Umbilical cord (tissue), 2 donors: ENCODE measurements around the gene TPPP. TPM values are rescaled to one million over a fixed set of nuclear protein-coding genes. Genes with fewer than 3 reads are reported as not detected.
"Not testable (repeated sequence)": the region's sequence is repeated elsewhere in the genome, so short reads cannot be mapped to it uniquely, and the experiment has no call there.

ENCODE experiments used
- DNase-seq: peaks from one replicate; pipeline ENCODE4 v3.0.0-alpha.2; 2015; ENCODE audit warnings: low spot score
- total RNA-seq: library from RNA; depleted of rRNA; stranded (reverse); fragments of >200 nt; gene quantifications from one replicate; pipeline ENCODE4 v1.2.3, GENCODE V29; 2014; ENCODE audit warnings: low replicate concordance; ENCODE audit not compliant: insufficient read depth

Gene TPPP
- 1.9 TPM for total RNA-seq

DNA sequence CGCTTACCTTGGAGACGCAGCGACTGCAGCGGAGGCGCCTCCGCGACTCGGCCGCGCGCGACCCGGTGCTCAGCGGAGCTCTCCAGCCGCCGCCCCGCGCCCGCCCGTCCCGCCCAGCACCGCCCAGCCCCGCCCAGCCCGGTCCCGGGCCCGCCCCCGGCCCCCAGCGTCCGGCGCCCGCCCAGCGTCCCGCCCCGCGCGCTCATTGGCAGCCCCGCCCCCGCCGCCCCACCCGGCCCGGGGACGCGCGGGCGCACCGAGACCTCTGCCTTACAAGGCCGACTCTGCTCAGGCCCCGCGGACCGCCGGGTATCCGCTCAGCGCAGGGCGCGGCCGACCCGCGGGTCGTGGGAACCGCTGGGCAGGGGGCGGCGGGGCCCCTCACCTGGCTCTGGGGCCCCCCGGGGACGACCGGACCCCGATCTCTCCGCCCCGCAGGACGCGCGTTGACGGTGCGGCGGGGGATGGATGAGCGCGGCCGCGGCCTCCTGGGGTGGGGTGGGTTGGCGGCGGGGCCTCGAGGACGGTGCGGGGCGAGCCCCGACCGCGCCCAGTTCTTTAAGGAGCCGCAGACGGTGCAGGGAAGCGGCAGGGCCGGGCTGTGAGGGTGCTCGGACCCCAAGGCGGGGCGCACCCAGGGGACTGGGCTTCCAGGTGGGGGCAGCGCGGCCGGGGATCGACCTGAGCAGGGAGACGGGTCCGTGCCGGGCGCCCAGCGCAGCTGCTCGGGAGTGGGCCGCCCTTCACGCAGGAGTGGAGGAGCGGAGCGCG is at the start of gene TPPP:
Gene TPPP, minus strand, starts transcription at position 82 of the 771 bp plus-strand sequence. CDS start 15,292 bp downstream, outside the sequence.
- DNase-seq: peak; percentile 77

DNA sequence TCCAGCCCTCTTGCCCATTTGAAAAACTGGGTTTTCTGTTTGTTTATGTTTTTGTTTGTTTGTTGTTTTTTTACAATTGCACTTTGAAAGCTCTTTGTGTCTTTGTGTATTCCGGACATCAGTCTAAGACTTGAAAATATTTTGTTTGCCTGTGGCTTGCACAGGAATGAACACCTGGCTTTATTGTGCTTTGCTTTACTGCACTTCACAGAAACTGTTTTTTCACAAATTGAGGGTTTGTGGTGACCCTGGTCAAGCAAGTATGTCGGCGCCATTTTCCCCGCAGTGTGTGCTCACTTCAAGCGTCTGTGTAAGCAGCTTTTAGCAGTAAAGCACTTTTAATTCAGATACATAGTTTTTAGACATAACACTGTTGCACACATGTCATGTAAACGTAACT is 49.1 kb upstream of the TPPP start:
- not testable (repeated sequence) for DNase-seq

GRCh38 chr5:734145-734544 is 41.0 kb upstream of the TPPP start:
- DNase-seq: not testable (repeated sequence)

DNA sequence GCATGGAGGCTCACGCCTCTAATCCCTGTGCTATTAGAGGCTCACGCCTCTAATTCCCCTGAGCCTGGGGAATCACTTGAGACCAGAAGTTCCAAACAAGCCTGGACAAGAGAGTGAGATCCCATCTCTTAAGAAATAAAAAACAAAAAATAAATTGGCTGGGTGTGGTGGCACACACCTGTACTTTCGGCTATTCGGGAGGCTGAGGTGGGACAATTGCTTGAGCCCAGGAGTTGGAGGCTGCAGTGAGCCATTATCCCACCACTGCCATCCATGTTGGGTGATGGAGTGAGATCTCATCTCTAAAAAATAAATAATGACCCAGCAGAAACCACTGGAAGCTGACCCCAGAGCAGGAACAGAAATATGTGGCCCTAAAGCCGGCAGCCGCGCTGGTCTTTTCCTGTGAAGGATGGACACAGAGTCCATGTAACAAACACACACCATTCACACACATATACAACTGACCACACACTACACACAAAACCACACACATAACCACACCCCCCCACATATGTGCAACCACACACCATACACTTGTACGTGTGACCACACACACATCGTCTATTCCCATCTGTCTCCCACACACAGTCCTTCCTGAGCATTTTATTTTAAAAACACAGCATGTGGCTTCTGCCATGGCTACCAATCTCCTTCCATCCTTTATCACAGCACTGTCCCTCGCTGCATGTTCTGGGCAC is 39.8 kb upstream of the TPPP start:
- DNase-seq: not testable (repeated sequence)

DNA sequence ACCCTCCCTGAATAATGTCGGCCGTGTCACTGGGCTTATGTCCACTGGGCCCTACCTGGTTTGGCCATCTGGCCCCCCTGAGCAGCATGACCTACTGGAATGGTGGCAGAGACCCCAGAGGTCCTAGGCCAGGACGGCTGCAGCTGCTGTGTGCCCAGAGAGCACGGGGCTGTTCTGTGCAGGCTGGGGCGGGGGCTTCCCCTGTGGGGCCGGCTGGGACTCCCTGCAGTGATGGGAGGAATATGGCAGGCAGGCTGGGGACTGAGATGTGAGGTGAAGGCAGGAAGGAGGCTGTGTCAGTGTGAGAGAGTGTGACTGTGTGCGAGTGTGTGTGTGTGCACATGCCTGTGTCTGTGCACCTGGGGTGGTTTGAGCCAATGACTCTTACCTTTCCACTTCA is 36.1 kb upstream of the TPPP start:
- not testable (repeated sequence) for DNase-seq

DNA sequence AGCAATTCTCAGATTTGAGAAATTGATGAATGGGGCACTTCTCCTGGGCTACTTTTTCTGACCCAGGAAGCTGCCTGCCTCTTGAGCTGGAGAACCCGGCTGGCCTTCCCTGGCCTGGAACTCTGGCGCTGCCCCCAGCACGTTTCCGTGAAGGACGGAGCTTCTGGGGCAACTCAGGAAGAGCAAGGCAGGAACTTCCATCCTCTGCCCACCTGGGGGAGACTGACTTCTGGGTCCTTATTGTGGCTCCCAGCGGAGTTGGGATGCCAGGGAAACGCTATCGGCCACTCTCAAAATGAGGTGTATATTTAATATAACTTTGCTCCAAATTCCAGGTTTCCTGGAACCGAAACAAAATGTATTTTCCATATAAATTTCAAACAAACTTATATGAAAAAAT is 33.9 kb upstream of the TPPP start:
- DNase-seq: not testable (repeated sequence)

DNA sequence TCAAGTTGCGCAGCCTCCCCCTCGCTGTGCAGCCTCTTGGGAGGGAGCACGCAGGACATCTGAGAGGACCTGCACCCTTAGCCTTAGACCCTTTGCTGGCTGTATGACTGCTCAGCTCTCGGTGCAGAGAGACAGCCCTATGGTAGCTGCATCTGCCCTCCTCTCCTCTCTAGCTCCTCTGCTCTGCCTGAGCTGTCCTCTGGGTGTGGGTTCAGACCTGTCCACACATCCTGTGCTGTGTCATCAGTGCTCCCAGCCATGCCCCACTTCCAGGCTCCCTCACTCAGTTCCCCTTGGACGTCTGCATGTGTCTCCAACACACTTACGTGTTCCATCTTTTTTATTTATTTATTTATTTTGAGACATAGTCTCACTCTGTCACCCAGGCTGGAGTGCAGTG is 30.7 kb upstream of the TPPP start:
- DNase-seq: not testable (repeated sequence)

- not testable (repeated sequence) for DNase-seq
These were observed 30.2 kb upstream of the TPPP start for GRCh38 chr5:723309-723708.

DNA sequence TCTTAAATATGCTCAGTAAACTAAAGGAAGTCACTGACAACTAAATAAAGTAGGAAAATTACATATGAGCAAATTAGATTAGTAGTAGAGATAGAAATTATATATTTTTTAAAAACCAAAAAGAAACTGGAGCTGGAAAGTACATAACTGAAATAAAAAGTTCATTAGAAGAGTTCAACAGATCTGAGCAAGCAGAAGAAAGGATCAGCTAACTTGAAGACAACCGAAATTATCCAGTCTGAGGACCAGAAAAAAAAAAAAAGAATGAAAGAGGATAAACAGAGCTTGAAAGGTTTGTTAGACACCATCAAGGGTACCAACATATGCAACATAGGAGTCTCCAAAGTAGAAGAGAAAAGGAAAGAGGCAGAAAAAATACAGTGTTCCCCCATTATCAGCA is 26.2 kb upstream of the TPPP start:
- DNase-seq: not testable (repeated sequence)

DNA sequence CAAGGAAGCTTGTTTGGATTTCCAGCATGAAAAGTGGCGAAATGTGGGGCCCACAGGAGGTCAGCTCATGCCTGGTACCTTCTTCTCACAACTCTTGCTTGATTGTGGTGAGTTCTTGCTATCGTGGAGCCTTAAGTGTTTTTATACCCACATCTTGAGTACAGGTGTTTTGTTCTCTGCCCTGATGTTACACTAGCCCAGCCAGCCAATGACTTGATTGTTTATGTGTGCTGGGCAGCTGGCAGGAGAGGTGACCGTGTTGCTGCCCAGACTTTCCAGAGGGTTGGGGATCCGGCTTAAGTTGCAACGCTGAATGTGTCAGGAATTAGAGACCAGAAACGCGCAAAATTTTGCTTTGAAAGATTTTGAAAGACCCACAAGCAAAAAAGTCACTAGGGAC is 24.0 kb upstream of the TPPP start:
- DNase-seq: no peak

DNA sequence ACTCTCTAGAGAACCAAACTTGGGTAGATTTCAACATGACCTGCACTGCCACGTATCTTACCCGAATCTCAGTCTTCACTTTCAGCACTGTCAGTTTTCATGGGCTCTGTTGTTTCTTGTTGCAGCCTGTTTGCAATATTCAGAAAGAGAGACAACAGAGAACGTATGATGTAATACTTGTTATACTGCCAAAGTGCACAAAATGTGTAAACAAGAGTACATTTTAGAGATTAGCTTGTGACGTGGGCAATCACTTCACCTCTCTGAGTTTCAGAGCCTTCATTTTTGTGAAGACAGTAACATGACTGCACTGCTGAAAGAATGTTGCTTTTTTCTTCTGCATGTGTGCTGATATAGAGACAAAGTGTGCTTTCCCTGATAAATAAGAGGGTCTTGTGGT is 23.6 kb upstream of the TPPP start:
- DNase-seq: not testable (repeated sequence)

- not testable (repeated sequence) for DNase-seq
These were observed 22.5 kb upstream of the TPPP start for GRCh38 chr5:715636-716035.

DNA sequence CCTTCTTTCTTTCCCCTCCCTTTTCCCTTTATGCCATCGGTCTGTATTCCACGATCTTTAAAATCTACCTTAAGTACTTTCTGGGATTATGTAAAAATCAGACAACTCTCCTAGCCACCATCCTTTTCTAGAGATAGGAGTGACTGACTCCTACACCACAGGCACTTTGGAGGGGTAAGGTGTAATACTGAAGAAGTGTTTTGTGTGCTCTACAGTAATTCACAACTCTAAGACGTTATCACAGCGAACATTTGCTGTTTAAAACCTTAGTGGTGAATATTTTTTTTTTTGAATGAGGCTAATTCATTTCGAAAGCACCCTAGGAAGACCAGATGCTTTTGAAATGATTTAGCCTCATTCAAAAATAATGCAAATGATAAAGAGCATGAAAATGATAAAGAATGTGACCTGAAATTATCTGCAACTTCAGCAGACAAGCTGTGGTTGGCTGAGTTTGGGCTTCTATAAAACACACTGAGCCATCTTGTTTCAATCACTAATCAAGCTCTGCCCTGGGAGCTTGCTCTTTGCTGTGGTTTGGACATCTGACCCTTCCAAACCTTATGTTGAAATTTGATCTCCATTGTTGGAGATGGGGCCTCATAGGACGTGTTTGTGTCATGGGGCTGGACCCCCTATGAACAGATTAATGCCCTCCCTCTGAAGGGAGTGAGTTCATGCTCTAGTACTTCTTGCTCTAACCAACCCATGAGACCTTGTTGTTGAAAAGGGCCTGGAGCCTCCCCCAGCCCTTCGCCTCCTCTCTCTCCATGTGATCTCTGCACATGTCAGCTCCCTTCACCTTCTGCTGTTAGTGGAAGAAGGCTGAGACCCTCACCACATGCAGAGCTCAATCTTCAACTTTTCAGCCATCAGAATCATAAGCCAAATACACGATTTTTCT is 21.3 kb upstream of the TPPP start:
- DNase-seq: not testable (repeated sequence)

DNA sequence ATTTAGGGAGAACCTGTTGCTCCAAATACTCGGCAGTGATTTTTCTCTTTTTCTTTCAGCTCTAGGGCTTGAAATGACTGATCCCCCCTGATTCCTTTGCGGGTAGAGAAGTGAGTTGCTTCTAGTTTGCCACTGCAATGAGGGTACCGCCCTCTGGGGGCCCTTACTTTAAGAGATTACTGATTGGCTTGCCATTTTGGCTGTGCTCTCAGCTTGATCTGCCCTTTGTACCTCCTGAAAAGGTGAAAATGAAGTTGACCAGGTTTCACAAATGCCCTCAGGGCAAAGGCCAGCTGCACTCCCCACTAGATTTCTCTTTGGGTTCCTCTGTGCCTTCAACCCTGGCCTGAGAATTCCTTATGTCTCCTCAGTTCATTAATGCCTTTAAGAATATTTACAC is 20.5 kb upstream of the TPPP start:
- not testable (repeated sequence) for DNase-seq

DNA sequence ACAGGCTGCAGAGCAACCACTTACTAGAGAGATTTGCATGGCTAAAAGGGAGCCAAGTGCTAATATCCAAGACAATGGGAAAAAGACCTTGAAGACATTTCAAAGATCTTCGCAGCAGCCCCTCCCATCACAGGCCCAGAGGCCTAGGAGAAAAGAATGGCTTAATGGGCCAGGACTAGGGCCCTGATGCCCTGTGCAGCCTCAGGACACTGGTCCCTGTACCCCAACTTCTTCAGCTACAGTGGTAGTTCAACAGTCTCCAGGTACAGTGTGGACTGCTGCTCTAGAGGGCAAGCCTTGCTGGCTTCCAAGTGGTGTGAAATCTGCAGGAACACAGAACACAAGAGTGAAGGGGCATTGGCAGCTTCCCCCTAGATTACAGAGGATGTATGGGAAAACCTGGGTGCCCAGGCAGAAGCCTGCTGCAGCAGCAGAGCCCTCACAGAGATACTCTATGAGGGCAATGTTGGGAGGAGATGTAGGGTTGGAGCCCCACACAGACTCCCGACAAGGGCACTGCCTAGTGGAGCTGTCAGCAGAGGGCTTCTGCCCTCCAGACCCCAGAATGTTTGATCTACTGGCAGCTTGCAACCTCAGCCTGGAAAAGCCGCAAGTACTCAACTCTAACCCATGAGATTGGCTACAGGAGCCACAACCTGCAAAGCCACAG is 15.8 kb upstream of the TPPP start:
- not testable (repeated sequence) for DNase-seq

- DNase-seq: not testable (repeated sequence)
These were observed 15.2 kb upstream of the TPPP start for GRCh38 chr5:708374-708773.

DNA sequence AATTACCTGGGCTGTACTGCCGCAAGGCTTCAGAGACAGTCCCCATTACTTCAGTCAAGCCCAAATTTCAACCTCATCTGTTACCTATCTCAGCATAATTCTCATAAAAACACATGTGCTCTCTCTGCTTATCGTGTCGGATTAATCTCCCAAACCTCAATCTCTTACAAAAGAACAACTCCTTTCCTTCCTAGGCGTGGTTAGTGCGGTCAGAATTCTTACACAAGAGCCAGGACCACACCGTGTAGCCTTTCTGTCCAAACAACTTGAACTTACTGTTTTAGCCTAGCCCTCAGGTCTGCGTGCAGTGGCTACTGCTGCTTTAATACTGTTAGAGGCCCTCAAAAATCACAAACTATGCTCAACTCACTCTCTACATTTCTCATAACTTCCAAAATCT is 13.0 kb upstream of the TPPP start:
- not testable (repeated sequence) for DNase-seq

- not testable (repeated sequence) for DNase-seq
These were observed 3.9 kb upstream of the TPPP start for GRCh38 chr5:696753-697702.

GRCh38 chr5:696191-696590 is 3.0 kb upstream of the TPPP start:
- DNase-seq: not testable (repeated sequence)

- DNase-seq: not testable (repeated sequence)
These were observed 2.3 kb upstream of the TPPP start for GRCh38 chr5:695475-695874.
